Stomach (tissue), 4 donors: ENCODE data around the gene FAM222A.

ENCODE experiments used
- CTCF ChIP-seq, 7 experiments: fragments of 450-650 bp in 4 of 7; fragments of 200-600 bp in 3 of 7; sonication (generic) in 3 of 7; IDR thresholded peaks; one replicate each; pipeline ENCODE4 v1.5.1; 2016 to 2019; ENCODE audit warnings: antibody characterized with exemption in 7 of 7, control low read depth in 2 of 7, mild to moderate bottlenecking in 1 of 7
- EP300 ChIP-seq: sonication (generic); formaldehyde crosslinking; IDR thresholded peaks from one replicate; pipeline ENCODE4 v1.6.1; 2017; ENCODE audit warnings: antibody characterized with exemption
- POLR2A ChIP-seq, 4 donors: fragments of 450-650 bp; IDR thresholded peaks; one replicate each; pipeline ENCODE4 v1.6.1; 2016; ENCODE audit warnings: antibody characterized with exemption in 4 of 4, control low read depth in 2 of 4, mild to moderate bottlenecking in 1 of 4, moderate library complexity in 1 of 4
- POLR2AphosphoS5 ChIP-seq, 3 donors: sonication (generic); formaldehyde crosslinking; IDR thresholded peaks; one replicate each; pipeline ENCODE4 v1.6.1; 2016; ENCODE audit warnings: antibody characterized with exemption in 3 of 3

GRCh38 chr12:109693160-109693559 is 20.5 kb upstream of the FAM222A start:
- TF ChIP-seq POLR2A (IDR thresholded peaks at IDR 0.05) (no peak), CTCF (IDR thresholded peaks at IDR 0.05) (no peak), POLR2AphosphoS5 (IDR thresholded peaks at IDR 0.05) (no peak), EP300 (no peak)
